Ammon's horn (tissue), 1 donor: ENCODE results near the gene NDST4.
A peak's percentile ranks its signal among the peaks of the same experiment; 100 is the strongest.

Experiments
- DNase-seq: peaks from one replicate; pipeline ENCODE4 v3.0.0-alpha.2; 2016; ENCODE audit warnings: low spot score

Gene NDST4

GRCh38 chr4:114905017-114905416, 208.4 kb downstream of the NDST4 start:
- DNase-seq: no peak

GRCh38 chr4:114900934-114901333, 212.5 kb downstream of the NDST4 start:
- DNase-seq: no peak

GRCh38 chr4:114890773-114891172, 222.6 kb downstream of the NDST4 start:
- DNase-seq: no peak

- no peak for DNase-seq
These were observed 226.7 kb downstream of the NDST4 start for GRCh38 chr4:114886761-114887160.

- DNase-seq: no peak
These were observed 229.8 kb downstream of the NDST4 start for GRCh38 chr4:114883641-114884040.

GRCh38 chr4:114879916-114880669, 233.3 kb downstream of the NDST4 start:
- DNase-seq: no peak

- no peak for DNase-seq
These were observed 237.8 kb downstream of the NDST4 start for GRCh38 chr4:114875630-114876029.

GRCh38 chr4:114874321-114874720, 239.1 kb downstream of the NDST4 start:
- DNase-seq: no peak

GRCh38 chr4:114870987-114871386, 242.4 kb downstream of the NDST4 start:
- DNase-seq: no peak

- no peak for DNase-seq
These were observed 246.3 kb downstream of the NDST4 start for GRCh38 chr4:114866901-114867670.

- DNase-seq: no peak
These were observed 249.4 kb downstream of the NDST4 start for GRCh38 chr4:114864060-114864459.

- DNase-seq: no peak
These were observed 252.6 kb downstream of the NDST4 start for GRCh38 chr4:114860786-114861185.

- no peak for DNase-seq
These were observed 255.6 kb downstream of the NDST4 start for GRCh38 chr4:114857831-114858230.

GRCh38 chr4:114839986-114840385, 273.4 kb downstream of the NDST4 start:
- no peak for DNase-seq

- no peak for DNase-seq
These were observed 282.8 kb downstream of the NDST4 start for GRCh38 chr4:114830628-114831027.

GRCh38 chr4:114827651-114828050, 285.8 kb downstream of the NDST4 start:
- DNase-seq: no peak

GRCh38 chr4:114815760-114816159, 297.7 kb downstream of the NDST4 start:
- no peak for DNase-seq

- no peak for DNase-seq
These were observed 299.5 kb downstream of the NDST4 start for GRCh38 chr4:114813961-114814360.

- DNase-seq: no peak
These were observed 301.7 kb downstream of the NDST4 start for GRCh38 chr4:114811564-114812301.

- DNase-seq: peak; percentile 20
These were observed 305.5 kb downstream of the NDST4 start for GRCh38 chr4:114807759-114808404.

- no peak for DNase-seq
These were observed 306.1 kb downstream of the NDST4 start for GRCh38 chr4:114807357-114807756.

GRCh38 chr4:114791976-114792375, 321.4 kb downstream of the NDST4 start:
- DNase-seq: no peak
